Right forelimb (tissue), 1 donor: ENCODE measurements around the gene GRAMD4.

Experiments
- DNase-seq: peaks from one replicate; pipeline ENCODE4 v3.0.0-alpha.2; 2018

GRAMD4 gene

DNA sequence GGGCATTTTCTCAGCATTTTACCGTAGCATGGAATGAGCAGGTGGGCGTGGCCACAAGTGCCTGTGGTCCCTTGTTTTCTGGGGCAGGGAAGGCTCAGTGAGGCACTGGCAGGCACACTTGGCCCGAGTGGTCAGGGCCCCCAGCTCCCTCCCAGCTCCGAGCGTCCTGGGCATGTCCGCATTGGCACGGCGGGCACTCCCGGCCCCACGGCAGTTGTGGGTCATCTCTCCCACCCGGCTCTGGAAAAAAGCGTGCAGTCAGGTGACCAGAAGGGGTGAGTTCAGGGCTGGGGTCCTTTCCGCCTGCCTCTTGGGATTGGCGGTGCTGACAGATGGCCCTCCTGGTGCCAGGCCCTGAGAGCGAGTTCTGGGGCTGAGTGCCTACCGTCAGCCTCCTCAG lies 55.8 kb downstream of the GRAMD4 start:
- no peak for DNase-seq

DNA sequence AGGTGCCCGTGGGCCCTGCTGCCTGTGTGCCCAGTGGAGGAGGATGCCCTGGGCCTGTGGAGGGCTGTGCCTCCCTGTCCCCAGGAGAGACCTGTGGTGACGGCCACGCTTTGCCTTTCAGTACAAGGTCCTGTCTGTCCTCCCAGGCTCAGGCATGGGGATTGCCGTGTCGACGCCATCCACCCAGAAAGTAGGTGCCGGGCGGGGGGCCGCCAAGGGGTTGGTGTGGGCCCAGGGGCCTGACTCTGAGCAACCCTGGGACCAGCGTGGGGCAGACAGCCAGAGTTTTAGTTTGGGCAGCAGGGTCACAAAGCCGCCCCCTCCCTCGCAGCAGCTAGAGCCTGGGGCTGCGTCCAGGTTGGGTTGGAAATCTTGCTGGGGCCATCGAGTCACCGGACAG lies 56.3 kb downstream of the GRAMD4 start:
- no peak for DNase-seq

- DNase-seq = no peak
Measured at GRCh38 chr22:46676881-46677280, 56.7 kb downstream of the GRAMD4 start.

DNA sequence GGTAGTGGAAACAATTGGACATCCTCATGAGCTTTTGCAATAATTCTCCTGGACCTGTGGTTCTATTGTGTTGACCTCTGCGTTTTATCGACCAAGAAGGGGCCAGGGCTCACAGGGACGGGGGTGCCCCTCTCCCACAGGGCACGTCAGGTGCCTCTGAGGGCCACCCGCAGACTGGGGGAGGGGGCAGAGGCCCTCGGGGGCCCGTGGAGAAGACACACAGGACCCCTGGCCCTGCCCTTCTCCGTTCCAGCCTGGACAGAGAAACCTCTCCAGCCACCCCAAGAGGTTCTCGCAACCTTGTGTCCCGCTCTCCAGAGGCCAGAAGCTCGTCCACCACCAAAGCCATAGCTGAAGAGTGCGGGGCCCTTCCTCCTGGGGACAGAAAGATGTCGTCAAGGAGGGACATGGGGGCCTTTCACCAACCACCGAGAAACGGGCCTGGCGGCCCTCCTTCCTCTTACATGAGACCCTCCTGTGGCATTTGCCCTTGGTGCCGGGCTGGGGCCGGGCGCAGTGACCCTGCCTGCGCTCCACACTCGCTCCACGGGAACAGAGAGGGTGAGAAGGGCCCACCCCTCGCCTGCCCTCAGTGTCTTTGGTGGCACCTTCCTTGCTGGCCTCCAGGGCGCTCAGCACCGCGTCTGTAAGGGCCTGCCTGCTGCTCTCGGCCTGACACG lies 57.3 kb downstream of the GRAMD4 start:
- no peak for DNase-seq

DNA sequence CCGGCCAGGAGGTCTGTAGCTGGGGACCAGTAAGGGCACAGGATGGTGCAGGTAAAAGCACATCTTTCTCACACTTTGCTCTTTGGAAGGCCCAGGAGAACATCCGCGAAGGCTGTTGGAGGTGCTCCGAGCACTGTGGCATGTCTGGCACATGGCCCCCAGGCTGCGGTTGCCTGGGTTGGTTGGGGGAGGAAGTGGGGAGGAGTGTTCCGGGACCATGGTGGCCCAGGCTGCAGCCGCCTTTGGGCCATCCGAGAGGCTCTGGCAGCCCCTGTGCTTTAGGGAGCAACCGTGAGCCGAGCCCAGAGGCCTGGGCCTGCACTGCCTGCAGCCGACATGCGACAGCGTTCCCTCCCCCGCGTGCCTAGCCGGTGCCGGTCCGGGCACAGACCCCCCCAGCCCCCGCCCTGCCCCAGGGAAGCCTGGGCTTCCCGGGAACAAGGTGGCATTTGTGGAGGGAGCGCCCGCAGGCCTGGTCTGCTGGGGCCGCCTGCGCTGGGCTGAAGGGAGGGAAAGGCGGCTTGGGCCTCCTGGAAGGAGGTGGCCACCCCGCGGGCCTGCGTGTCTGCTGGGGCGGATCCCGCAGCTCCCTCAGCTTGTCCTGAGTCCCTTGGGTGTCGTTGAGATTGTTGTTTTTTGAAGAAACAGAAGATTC lies 57.9 kb downstream of the GRAMD4 start:
- DNase-seq = no peak

GRCh38 chr22:46678785-46679700 lies 58.9 kb downstream of the GRAMD4 start:
- DNase-seq = no peak

DNA sequence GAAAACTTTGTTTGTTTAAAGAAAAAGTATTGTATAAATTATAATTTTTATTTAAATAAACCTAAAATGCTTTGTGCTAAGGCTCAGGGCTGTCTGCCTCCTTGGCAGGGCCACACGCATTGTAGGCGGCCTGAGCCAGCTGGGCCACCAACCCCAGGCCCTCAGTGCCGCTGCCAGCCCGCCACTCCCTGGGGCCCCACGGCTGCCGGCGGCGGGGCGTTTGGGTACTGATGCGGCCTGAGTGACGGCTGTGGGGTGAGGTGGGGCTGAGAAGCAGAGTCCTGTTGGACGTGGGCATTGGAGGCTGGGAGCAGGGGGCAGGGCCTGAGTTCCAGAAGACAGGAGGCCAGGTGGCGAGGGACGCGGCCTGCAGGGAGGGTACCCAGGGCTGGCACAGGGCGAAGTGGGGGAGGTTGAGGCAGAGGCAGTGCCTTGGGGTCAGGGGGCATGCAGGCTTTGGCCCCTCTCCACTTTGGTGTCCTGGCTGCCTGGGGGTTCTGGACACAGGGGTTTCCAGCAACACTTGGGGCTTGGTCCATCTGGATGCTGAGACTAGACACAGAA lies 59.6 kb downstream of the GRAMD4 start:
- DNase-seq = no peak

- DNase-seq = no peak
Measured at GRCh38 chr22:46681010-46681409, 60.8 kb downstream of the GRAMD4 start.

- no peak for DNase-seq
Measured at GRCh38 chr22:46682011-46682731, 62.0 kb downstream of the GRAMD4 start.

DNA sequence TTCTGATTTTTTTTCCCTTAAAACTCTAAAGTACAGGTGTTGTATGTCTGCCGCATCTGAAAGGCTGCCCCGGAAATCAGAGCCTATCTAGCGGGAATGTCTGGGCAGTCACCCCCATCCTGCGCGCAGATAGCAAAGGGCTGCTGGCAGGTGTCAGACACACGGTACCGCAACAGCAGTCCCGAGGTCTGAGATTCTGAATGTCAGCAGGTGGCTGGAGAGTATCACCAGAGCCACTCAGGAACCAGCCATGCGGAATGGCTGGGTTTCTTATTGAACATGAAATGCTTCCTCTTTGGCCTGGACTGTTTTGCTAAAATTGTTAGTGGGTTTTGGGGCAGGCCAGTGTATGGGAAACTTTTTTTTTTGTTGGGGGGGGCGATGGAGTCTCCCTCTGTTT lies 64.5 kb downstream of the GRAMD4 start:
- DNase-seq = no peak

DNA sequence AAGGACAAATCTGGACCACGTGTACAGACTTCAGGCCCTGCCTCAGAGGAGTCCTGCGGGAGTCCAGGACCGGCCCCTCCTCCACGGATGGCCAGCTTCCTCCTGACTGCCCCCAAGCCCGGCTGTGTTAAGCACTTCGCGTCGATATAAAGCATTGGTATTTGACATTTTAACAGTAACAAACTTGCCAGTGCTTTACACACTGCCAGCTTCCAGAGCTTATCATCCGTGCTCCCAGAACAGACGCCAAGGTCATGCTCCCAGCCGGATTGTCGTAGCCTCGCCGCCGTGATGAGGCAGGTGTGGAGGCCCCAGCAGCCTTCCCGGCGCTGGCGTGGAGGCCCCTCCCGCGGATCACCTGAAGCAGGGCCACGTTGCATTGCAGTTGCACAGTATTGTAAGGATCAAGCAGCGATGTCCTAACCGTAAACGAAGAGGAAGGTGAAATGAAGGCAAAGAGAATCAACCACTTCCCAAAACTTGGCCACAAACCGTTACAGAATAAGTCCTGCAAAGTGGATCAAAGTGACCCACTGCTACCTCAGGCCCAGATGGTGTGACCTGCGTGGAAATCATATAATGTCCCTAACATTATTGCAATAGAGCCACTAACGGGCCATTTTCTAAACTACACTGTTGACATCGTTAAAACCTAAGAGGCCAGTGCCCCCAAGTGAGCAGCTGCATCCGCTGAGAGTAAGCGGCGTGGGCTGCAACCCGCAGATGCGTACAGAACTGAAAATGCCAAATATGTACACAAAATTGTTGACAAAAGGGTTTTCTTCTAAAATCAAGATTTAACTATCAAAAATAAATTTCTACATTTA lies 66.2 kb downstream of the GRAMD4 start:
- no peak for DNase-seq

GRCh38 chr22:46687048-46687444 lies 66.9 kb downstream of the GRAMD4 start:
- DNase-seq = no peak

- DNase-seq = no peak
Measured at GRCh38 chr22:46687460-46687859, 67.3 kb downstream of the GRAMD4 start.

- DNase-seq = no peak
Measured at GRCh38 chr22:46688949-46689348, 68.8 kb downstream of the GRAMD4 start.

- no peak for DNase-seq
Measured at GRCh38 chr22:46690146-46690545, 70.0 kb downstream of the GRAMD4 start.

GRCh38 chr22:46691571-46691970 lies 71.4 kb downstream of the GRAMD4 start:
- DNase-seq = no peak

DNA sequence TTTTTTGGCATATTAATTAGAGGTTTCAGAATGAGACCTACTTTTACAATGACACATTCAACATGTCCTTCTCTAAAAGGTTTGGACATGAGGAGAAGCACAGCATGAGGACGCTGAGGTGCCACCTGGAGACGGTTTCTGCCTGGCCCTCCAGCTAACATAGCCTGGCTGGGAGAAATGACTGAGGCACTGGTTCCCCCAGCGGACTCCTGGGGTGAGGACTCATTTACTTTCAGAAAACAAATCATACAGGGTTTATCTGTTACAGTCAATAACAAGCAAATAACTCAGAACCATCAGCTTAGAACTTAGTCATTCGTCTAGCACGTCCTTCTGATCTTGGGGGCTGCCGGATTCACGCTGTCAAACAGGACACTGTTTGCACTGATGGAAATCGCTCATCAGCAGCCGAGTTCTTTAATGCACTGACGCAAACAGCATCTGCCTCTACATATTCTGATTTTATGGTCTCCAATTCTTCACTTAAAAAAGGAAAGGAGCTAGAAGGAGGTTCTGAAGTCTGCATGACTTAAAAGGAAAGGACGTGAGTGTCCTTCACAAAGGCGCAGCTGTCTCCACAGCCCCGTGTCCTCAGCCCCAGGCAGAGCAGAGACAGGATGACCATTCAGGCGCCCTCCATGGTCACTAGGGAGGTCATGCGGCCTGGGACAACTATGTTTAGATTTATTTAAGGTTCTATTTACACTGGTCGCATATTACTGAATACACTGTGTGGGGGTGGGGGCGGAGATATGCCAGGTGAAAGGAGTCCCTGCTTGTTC lies 73.6 kb downstream of the GRAMD4 start:
- DNase-seq = no peak

DNA sequence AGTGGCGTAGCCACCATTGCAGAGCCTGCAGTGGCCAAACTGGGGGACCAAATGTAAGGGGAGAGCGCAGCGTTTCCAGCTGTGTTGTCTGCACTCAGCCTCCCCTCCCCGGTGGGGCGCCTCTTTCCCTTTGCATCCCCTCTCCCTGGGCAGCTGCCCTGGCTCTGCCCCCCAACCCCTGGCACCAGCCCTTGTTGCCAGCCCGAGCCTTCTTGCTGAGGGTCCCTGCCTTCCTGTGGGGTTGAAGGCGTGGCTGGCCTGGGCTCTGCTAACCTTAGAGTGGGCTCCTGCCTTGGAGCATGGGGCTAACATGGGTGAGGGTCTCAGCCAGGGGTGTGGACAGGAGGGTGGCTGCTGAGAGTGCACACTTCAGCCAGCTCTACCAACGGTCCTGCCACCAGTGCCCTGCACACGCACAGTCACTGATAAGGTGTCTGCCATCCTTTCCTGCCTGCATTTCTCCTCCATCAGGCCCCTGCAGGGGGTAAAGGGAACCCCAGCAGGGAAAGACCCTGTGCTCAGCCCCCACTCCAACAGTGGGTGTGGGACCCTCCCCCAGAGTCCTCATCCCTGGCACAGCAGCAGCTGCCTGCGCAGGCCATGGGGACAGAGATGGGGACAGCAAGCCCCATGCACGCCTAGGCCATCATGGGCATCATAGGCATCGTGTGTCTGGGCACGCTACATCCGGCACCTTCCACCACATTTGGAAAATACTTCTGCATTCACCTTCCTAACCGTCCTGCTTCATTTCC lies 74.4 kb downstream of the GRAMD4 start:
- no peak for DNase-seq

DNA sequence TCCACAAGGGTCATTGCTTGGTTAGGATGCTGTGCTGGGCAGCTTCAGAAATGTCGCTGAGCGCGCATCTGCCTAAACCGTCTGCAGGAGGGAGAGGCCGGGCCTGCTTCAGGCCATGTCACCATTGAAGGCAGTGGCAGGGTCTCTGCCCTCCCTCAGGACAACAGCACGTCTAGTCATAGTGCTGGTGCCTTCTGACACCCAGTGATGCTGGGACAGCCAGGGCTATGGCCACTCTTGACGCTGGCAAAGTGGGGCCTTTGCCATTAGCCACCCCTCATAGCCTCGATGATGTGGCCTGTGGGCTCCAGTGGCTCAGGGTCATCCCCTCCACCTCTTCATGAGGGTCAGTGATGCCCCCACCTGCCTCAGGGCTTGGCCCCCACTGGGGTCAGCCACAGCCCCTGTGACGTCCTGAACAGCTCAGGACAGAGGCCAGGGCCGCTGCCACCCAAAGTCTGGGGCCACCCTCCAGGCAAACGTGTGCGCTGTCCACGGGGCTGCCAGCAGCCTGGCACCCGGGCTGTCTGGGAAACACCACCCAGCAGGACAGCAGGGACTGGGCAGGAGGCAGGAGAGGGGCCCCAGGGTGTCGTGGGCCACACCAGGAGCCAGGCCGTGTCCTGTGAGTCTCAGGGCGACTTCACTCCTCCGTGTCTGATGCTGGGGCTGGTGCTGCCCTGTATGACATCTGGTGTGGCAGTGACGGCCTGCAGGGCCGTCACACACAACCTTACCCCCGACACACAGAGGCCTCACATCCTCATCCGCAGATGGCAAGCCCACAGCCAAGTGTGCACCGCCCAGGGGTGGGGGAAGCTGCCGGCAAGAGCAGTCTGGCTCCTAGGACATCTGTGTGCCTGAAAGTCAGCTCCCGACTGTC lies 75.4 kb downstream of the GRAMD4 start:
- no peak for DNase-seq
